ENCODE measurements around the gene ARL15. TPM values are rescaled to one million over a fixed set of nuclear protein-coding genes. Genes with fewer than 3 reads are reported as not detected.

The ARL15 gene
- total RNA-seq, 4 donors from 2014 or later = 16.6 to 48.8 (median 32.3) TPM

DNA sequence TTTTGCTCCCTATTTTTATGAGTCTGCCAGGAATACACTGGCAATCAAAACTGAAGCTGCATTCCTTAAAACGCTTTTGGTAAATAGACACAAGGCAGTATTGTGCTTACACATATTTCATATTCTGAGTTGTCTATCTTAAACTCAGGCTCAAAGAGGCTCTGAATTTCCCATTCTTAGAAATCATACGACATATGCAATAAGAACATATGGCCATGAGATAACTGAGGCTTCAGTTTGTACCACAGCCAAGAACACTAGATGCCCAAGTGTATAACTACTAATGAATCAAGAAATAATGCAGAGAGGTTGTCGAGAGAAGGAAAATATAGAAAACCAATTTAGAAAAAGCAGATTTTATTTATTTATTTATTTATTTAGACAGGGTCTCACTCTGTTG, 392.5 kb downstream of the ARL15 start:
- intact Hi-C loops (cut with DNase I; ENCODE audit: low total_unique reads) = no loop called here
- DNase-seq (ENCODE audit: low spot score in 2 of 2) = no peak
- no peak for TF ChIP-seq POLR2A (IDR thresholded peaks at IDR 0.05)
- TF ChIP-seq, protein P1, sequence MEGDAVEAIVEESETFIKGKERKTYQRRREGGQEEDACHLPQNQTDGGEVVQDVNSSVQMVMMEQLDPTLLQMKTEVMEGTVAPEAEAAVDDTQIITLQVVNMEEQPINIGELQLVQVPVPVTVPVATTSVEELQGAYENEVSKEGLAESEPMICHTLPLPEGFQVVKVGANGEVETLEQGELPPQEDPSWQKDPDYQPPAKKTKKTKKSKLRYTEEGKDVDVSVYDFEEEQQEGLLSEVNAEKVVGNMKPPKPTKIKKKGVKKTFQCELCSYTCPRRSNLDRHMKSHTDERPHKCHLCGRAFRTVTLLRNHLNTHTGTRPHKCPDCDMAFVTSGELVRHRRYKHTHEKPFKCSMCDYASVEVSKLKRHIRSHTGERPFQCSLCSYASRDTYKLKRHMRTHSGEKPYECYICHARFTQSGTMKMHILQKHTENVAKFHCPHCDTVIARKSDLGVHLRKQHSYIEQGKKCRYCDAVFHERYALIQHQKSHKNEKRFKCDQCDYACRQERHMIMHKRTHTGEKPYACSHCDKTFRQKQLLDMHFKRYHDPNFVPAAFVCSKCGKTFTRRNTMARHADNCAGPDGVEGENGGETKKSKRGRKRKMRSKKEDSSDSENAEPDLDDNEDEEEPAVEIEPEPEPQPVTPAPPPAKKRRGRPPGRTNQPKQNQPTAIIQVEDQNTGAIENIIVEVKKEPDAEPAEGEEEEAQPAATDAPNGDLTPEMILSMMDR (IDR thresholded peaks at IDR 0.05) = no peak

DNA sequence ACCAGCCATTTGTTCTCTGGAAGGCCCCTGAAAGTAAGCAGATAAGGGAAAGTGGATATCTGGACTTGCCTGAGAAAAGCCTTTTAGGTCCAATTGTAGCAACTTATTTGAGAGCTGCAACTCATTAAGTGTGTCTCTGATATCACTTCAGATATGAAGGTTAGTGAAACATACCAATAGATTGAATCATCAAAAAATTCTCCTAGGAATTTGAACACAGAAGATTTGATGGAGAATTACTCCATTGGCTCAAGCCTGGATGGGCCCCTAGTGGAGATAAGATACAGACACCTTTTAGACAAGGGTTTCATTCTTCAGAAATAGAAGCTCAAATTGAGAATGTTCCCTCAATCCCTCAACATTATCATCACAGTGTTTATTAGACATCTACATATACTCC, 393.3 kb downstream of the ARL15 start:
- H3K4me3 ChIP-seq (ENCODE audit: low read depth, poor library complexity, severe bottlenecking) = no peak overlapping the region
- TF ChIP-seq, protein P1 (IDR thresholded peaks at IDR 0.05) = no peak
- no peak for TF ChIP-seq POLR2A (IDR thresholded peaks at IDR 0.05)
- DNase-seq (ENCODE audit: low spot score in 2 of 2) = no peak
- intact Hi-C loops (cut with DNase I; ENCODE audit: low total_unique reads) = no loop called here

More for the DNA sequence above, 392.5 kb downstream of the ARL15 start:
- 81% methylated on average over 3 of the region's 3 CpGs for WGBS, 2 donors
- no peak overlapping the region for H3K4me3 ChIP-seq (ENCODE audit: low read depth, poor library complexity, severe bottlenecking)

DNA sequence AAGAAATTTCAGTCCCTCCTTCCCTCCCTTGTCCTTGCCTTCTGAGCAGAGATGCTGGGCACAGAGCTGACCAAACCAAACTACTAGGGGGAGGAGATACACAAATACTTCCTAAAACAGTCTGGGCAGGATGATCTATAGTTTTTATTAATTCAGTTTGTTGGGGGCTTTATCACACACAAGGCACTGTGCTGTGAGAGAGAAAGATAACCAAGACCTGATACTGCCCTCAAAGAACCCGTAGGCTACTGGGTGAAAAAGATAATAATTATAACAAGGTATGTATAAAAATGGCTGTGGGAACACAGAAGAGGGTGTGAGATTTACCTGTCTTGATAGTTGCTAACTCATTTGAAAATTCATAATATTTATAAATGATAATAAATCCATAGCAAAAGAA, 395.3 kb downstream of the ARL15 start:
- DNase-seq (ENCODE audit: low spot score in 2 of 2) = no peak
- 90 to 94% methylated on average over 1 of the region's 1 CpG for WGBS, 2 donors
- TF ChIP-seq, protein P1 (IDR thresholded peaks at IDR 0.05) = no peak
- intact Hi-C loops (cut with DNase I; ENCODE audit: low total_unique reads) = no loop called here
- no peak overlapping the region for H3K4me3 ChIP-seq (ENCODE audit: low read depth, poor library complexity, severe bottlenecking)

DNA sequence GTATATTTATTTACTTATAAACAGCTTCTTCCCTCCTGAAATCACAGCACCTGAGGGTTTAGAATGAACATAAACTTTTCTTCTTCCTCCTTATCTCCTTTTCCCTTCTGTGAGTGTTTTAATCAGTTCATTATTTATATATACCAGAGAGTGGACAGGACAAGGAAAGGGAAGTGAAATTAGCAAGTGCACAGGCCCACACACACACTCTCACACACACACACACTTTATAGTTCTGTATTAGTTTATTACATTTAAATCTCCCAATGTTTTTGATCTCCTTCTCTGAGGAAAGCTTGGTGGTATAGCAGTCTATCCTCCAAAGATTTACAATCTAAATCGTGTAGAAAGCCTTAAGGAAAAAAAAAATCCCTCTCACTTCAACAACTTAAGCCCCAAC, 396.4 kb downstream of the ARL15 start:
- TF ChIP-seq POLR2A (IDR thresholded peaks at IDR 0.05) = no peak
- TF ChIP-seq, protein P1 (IDR thresholded peaks at IDR 0.05) = no peak
- WGBS, 2 donors = 61 to 67% methylated on average over 1 of the region's 1 CpG
- intact Hi-C loops (cut with DNase I; ENCODE audit: low total_unique reads) = no loop called here

DNA sequence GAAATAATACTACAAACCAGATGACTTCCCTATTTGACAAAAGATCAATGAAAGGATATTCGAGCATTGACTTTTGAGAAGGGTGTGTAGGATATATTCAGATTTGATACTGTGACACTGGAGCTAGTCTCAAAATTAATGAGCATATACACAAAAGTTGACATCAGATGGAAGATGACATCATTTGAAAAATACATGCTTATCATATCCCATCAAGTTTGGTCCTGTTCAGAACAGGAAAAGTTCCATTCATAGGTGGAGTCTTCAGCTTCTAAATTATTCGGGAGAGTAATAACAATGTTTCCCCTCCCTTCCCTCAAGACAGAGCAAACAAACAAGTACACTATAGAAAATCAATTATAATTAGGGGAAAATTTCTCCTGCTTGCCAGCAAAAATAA, 401.6 kb downstream of the ARL15 start:
- DNase-seq (ENCODE audit: low spot score in 2 of 2) = no peak
- intact Hi-C loops (cut with DNase I; ENCODE audit: low total_unique reads) = no loop called here
- H3K4me3 ChIP-seq (ENCODE audit: low read depth, poor library complexity, severe bottlenecking) = no peak overlapping the region
- 61 to 68% methylated on average over 2 of the region's 2 CpGs for WGBS, 2 donors
- TF ChIP-seq, protein P1 (IDR thresholded peaks at IDR 0.05) = no peak
- TF ChIP-seq POLR2A (IDR thresholded peaks at IDR 0.05) = no peak

More for the DNA sequence above, 396.4 kb downstream of the ARL15 start:
- H3K4me3 ChIP-seq (ENCODE audit: low read depth, poor library complexity, severe bottlenecking) = no peak overlapping the region
- DNase-seq (ENCODE audit: low spot score in 2 of 2) = no peak

DNA sequence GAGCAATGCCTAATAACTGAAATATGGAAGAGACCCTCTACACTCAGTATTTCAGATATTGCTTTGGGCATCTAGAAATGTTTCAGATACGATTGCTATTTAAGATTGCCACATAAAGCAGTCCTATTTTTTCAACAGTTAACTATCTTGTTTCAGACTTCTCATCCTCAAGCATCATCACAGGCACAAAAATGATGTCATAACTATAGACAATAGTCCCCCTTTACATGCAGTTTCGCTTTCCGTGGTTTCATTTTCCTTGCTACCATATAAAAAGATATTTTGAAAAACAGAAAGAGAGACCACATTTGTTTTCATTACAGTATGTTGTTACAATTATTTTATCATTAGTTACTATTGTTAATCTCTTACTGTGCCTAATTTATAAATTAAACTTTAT, 402.5 kb downstream of the ARL15 start:
- 91 to 96% methylated on average over 3 of the region's 3 CpGs for WGBS, 2 donors

More for the DNA sequence above, 402.5 kb downstream of the ARL15 start:
- no peak overlapping the region for H3K4me3 ChIP-seq (ENCODE audit: low read depth, poor library complexity, severe bottlenecking)
- TF ChIP-seq, protein P1 (IDR thresholded peaks at IDR 0.05) = no peak
- no peak for TF ChIP-seq POLR2A (IDR thresholded peaks at IDR 0.05)
- intact Hi-C loops (cut with DNase I; ENCODE audit: low total_unique reads) = no loop called here
- DNase-seq (ENCODE audit: low spot score in 2 of 2) = no peak
